OCI-LY1 (cell line): Measurements from ENCODE around the gene SDK1.

Source experiments
- CTCF ChIP-seq: fragments of 200-600 bp; sonication (generic), shearing (Covaris generic); IDR thresholded peaks from 2 replicates; pipeline ENCODE4 v1.5.1; 2017; ENCODE audit warnings: mild to moderate bottlenecking, antibody characterized with exemption, low read length, moderate library complexity, mixed read lengths
- EZH2 ChIP-seq: fragments of 200-600 bp; sonication (generic), shearing (Covaris generic); IDR thresholded peaks from 2 replicates; pipeline ENCODE4 v1.8.0; 2017; ENCODE audit warnings: borderline replicate concordance, mixed run types, mild to moderate bottlenecking, antibody characterized with exemption, low read length, moderate library complexity, mixed read lengths

- TF ChIP-seq EZH2 (no peak), CTCF (no peak)
Measured at GRCh38 chr7:4050126-4050660, 749.1 kb downstream of the SDK1 start.
